Kidney glomerular epithelial cell (primary cell): ENCODE data around the gene EVX1.

Experiments used
- DNase-seq: peaks from one replicate; lab custom pipeline; 2025; lab: John Stamatoyannopoulos, UW

The EVX1 gene

GRCh38 chr7:27235387-27236311 is 7.0 kb upstream of the EVX1 start:
- DNase-seq: no peak

GRCh38 chr7:27237735-27238334 is 4.8 kb upstream of the EVX1 start:
- peak; percentile 32 for DNase-seq

GRCh38 chr7:27238979-27239386 is 3.6 kb upstream of the EVX1 start:
- no peak for DNase-seq

DNA sequence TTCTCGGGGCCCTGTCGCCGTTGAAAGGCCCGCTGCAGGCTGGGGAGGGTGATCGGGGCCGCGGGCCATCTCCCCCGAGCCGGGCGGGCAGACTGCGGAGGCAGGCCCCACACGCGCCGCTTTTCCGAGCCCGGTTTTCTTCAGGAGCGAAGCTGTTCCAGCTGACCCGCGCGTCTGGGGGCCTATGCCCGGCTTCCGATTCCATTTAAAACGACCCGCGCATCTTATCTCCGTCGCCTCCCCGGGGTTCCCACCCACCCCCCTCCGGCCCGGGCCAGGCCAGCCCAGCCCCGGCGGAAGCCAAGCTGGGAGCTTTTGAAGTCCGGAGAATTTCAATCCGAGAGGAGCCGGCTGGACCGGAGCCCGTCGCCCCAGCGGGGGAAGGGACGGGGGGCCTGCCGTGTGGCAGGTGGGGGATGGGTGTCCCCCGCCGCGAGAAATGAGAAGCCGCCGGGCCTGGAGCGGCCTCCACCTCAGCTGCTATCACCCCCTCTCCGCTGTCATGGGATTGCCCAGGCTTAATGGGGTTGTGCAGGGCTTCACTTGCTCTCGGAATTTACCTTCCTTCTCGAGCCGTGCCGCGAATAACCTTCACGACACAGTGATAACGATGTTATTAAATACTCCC is 3.1 kb upstream of the EVX1 start:
- no peak for DNase-seq

- DNase-seq: no peak
Observed at GRCh38 chr7:27240015-27240731, 2.4 kb upstream of the EVX1 start.

DNA sequence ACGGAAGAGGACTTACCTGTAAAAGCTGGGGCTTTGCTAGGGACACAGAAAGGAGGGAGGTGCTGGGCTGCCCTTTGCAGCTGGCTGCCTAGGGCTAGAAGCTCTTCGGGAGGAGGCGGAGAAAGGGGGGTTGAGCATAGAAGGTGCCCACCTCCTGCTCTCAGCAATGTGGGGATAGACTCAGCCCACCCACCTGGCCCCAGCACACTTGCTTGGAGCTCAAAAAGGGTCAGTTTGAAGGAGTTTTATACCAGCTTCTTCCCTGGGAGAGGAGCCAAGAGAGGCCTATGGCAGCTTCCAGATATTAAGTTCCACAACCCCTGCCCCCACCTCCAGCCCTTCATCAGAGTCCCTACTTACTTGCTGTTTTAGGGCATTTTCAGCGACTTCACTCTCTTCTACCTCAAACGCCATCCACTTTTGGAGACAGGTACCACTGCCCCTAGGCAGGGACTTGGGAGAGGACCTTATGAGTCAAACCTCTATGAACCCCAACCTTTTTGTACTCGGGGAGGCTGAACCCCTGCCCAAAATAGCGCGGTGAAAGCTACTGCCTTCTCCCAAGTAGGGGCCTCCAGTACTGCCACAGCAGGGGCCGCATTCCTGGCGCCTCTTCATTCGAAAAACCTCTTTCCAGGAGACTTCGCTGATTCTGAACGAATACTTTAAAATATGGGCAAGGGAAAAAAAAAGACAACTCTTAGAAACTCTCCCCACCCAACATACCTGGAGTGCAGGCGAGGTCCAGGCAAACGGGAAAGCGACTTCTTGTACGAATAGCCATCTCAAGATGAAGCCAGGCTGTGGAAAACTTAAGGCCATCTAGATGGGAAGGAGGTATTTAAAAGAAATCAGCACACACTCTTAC is 1.2 kb upstream of the EVX1 start:
- DNase-seq: no peak

DNA sequence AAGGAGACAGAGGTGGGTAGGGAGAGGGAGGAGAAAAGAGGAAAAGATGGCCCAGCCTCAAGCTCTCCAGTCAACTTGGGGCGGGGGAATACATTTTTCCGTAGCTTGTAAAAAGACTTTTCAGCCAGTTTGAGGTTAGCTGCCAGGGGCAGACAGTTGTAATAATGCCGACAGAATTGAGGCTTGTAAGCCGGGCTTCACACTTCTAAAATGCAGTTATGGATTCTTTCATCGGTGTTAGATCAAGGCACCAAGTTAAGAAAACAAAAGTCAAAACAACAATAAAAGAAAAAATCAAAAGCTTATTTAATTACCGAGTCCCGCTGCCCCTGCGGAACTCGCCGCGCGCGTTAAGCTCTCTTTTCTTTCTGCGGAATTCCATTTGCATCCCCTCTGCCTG is 448 bp upstream of the EVX1 start:
- DNase-seq: no peak

GRCh38 chr7:27243340-27244163 is 950 bp downstream of the EVX1 start:
- no peak for DNase-seq

- no peak for DNase-seq
Observed at GRCh38 chr7:27244488-27245123, 2.0 kb downstream of the EVX1 start.

DNA sequence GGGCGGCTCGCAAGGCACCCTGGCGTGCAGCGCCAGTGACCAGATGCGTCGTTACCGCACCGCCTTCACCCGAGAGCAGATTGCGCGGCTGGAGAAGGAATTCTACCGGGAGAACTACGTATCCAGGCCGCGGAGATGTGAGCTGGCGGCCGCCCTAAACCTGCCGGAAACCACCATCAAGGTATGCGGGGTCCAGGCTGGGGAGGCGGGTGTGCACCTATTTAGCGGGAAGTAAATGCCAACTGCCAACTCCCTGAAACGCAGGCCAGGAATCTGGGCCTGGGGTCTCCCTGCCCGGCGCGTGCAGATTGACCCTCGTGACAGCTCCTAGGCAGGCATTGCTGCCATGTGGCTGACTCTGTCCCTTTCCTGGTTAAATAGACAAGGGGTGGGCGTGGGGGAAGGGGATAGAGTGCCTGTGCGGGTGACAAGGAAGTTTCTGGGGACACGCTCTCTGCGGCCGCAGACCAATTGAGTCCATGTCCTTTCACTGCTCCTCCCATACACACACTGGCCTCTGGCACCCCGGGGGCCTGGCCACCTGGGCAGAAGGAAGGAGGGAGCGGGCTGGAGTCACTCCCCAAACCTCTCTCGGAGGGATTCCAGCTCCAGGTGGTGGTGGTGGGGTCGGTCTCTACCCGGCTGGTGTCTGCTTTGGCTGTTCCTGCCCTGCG is 2.7 kb downstream of the EVX1 start:
- no peak for DNase-seq

DNA sequence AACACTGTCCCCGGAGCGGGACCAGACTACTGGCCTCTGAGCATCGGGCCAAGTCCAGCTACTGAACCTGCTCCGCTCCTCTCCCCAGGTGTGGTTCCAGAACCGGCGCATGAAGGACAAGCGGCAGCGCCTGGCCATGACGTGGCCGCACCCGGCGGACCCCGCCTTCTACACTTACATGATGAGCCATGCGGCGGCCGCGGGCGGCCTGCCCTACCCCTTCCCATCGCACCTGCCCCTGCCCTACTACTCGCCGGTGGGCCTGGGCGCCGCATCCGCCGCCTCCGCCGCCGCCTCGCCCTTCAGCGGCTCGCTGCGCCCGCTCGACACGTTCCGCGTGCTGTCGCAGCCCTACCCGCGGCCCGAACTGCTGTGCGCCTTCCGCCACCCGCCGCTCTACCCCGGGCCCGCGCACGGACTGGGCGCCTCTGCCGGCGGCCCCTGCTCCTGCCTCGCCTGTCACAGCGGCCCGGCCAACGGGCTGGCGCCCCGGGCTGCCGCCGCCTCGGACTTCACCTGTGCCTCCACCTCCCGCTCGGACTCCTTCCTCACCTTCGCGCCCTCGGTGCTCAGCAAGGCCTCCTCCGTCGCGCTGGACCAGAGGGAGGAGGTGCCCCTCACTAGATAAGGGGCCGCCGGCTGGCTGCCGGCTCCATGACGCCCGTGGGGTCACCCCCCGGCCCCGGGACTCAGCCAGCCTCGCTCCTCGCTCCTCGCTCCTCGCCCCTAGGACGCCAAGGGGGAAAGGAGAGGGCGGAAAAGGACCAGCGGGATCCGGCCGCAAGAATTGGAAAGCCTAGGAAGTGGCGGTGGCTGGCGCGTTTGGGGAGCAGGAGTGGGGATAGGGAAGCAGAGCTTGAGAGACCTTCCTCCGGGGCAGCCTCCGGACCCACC is 3.4 kb downstream of the EVX1 start:
- no peak for DNase-seq

GRCh38 chr7:27247000-27247399 is 4.4 kb downstream of the EVX1 start:
- no peak for DNase-seq

GRCh38 chr7:27247452-27248426 is 5.1 kb downstream of the EVX1 start:
- DNase-seq: no peak

DNA sequence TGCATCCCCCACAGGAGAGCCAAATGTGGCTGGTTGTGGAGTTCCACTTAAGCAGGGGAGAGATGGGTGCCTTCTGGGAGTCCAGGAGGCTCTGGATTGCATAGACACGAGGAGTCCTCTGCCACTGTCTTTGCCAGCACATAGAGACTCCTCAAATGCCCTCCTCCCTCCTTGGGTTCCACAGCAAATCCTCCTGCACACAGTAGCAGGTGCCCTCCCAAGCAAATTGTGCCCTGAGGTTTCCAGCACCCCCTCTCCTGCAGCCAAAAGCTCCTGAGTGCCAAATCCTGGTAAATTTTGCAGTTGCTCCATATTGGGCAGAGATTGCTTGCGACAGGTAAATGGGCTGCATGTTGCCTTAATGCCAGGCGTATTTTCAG is 5.8 kb downstream of the EVX1 start:
- no peak for DNase-seq

DNA sequence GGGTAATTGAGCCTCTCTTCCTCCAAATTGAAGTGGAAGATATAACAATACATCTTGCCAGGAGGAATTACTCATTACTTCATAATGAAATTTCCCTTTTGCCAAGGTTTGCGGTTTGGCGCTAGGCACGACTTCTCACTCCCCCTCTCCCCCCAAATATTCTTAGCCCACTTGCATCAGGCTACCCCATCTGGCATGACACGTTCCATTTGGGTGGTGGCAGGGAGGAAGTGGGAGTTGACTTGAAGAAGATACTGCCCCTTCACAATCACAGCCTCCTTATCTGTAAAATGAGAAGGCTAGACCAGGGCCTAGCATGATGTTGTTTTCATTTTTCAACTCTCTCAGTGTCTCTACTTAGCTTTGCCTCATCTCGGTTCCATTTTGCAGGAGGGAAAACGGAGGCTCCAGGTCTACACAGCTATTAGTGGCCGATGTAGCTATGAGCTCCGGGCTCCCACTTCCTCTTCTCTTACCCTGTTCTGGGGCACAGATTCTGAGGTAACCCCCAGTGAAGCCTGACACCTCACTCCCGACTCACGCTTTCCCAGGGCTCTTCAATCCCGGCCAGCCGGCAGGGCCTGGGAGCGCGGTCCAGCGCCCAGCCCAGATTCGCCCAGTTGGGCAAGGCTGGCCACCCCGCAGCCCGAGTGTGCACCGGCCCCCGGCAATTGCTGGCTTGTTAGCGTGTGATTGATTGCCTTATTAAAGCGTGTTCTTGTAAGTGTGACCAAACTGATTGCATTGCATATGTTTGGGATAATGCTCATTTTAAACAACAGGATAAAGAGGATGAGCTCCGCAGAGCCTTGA is 6.5 kb downstream of the EVX1 start:
- no peak for DNase-seq
